Measurements from ENCODE around the gene CEACAM8. TPM values are rescaled to one million over a fixed set of nuclear protein-coding genes. Genes with fewer than 3 reads are reported as not detected.

Gene CEACAM8
- 0.27 and 1.6 TPM in 2 replicates for polyA plus RNA-seq

DNA sequence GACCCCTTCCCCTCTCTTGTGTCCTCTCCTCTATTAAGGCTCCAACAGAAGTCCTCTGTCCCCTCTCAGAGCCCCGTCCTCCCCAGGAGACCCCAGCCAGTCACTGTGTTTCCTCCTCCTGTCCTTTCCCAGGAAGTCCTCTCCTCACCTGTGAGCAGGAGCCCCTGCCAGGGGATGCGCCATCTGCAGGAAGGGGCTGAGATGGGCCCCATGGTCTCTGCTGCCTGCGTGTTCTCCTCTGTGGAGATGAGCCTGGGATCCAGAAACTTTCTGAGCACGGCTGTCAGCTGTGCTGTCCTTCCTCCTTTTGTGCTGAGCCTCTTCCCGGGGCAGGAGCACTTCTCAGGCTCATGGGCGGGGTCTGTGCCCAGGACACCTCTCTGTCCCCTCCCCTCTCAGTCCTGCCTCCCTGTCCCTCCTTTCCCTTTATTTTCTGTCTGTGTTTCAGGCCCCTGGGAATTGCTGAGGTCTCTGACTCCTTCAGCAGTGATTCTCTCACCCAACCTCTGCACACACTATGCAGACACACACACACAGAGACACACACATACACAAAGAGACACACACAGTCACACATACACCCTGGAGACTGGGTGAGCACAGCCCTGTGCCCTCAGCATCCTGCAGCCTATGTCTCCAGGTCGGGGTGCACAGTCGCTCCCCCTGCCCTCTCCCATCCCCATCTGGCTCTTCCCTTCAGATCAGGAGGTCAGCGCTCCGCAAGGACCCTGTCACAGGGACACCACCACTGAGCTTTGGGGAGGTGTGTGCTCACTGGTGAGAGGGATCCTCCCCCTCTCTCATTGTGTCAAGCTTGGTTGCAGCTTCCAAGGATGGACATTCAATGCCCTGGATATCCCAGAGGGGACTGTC lies at the start of gene CEACAM8:
Gene CEACAM8, minus strand, starts transcription at position 308 of the 873 bp plus-strand sequence. Its CDS starts 96 bp downstream, at position 212.

Other genes with a start within 250 kb of the CEACAM8 start
- 10.5 and 29.7 TPM in 2 replicates for gene CNFN, start 204.6 kb downstream of the CEACAM8 start, polyA plus RNA-seq
- gene LIPE, start 167.5 kb downstream of the CEACAM8 start, polyA plus RNA-seq, result not detected in 2 replicates
- gene CXCL17, start 152.0 kb downstream of the CEACAM8 start, polyA plus RNA-seq, result not detected in 2 replicates
- gene CEACAM1, start 66.4 kb downstream of the CEACAM8 start, polyA plus RNA-seq, result 0.32 TPM in 1 of 2 replicates, not detected in the other
- gene PSG3, start 145.6 kb upstream of the CEACAM8 start, polyA plus RNA-seq, result not detected in 2 replicates
- gene PSG8, start 170.8 kb upstream of the CEACAM8 start, polyA plus RNA-seq, result not detected in 2 replicates

Measured in Purkinje cell (primary cell).